GM19035 (cell line): ENCODE measurements around the gene TMEM238L.

Experiments used
- ATAC-seq: cut with Tn5 transposase; IDR thresholded peaks from one replicate; pipeline ENCODE4 v1.9.1; 2021; ENCODE audit not compliant: unreplicated experiment

Gene TMEM238L

DNA sequence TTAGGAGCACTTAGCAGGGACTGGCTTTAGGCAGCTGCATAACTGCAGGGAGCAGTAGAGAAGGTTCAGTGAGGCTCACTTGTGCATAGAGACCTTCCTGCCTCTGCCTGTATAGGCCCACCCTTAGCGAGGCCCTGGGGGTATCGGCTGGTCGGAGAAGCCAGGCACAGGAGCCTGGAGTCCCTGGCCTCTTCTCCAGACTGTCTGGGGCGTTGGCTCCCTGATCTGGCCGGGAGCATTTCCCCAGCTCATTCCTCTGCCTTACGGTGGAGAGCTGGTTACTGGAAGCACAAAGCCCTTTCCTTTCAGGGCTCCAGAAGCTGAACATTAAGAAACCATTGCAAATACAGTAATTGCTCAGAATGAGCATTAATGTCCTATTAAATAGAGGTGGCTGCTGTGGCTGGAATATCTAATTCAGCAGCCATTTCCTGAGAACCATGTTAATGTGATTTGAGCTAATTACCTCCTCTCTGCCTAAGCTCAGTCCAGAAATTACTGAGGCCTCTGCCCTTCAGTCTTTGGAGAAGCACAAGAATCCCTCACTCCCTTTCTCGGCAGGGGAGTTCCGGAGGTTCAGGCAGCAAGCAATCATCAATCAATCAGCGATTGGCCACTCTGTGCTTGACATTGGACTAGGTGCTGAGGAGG, 55.2 kb downstream of the TMEM238L start:
- ATAC-seq, result no peak

DNA sequence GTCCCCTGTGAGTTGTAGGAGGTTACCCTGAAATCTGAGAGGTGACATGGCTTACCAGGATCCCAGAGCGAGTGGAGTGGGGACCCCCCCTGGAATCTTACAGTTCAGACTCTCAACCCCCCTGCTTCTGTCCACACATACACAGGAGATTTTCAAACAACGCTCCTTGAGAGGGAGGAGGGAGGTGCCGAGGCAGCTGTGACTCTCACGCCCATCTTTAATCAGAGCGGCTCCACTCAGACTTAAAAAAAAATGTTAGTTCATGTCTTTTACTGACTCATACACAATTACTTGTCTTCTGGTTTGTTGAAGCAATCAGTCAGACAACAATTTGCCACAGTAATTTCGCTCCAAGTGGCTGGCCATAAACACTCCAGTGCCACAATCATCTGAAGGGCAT, 58.7 kb downstream of the TMEM238L start:
- ATAC-seq, result no peak
